Measurements from ENCODE around the gene ZPR1. TPM values are rescaled to one million over a fixed set of nuclear protein-coding genes. Genes with fewer than 3 reads are reported as not detected.

Gene ZPR1
- total RNA-seq, 4 donors from 2014 or later: 13.1 to 20.9 (median 16.4) TPM

DNA sequence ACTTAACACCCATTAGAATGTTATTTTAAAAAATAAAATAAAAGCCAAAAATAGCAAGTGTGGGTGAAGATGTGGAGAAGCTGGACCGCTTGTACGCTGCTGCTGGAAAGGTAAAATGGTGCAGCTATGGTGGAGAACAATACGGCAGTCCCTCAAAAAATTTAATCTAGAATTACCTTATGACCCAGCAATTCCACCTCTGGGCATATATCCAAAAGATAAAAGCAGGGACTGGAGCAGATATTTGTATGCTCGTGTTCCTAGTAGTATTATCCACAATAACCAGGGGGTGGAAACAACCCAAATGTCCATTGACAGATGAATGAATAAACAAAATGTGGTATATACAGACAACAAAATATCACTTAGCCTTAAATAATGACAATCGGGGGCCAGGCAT, 10.0 kb upstream of the ZPR1 start:
- H3K27ac ChIP-seq: no peak overlapping the region

DNA sequence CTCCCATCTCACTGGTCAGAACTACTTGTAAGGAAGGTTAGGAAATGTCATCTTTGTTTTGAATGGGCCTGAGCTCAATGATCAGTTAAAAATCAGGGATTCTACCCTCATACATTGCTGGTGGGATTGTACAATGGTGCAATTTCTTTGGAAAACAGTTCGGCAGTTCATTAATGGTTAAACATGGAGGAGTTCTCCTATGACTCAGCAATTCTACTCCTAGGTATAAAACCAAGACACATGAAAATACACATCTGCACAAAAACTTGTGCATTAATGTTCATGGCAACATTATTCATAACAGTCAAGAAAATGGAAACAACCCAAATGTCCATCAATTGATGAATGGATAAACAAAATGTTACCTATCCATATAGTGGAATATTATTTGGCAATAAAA, 8.7 kb upstream of the ZPR1 start:
- intact Hi-C loops (cut with DNase I; ENCODE audit: low total_unique reads) (no loop called here), in situ Hi-C loops (cut with MboI; ENCODE audit: low pct_ligation_motif_present in 1 of 4, low pct_unique_long_range_greater_than_20kb in 1 of 4, low sequenced_read_pairs in 3 of 4) (loop anchor here (10.0 to 25.0 kb wide), 2 partner anchors 308 to 316 kb away; no protein-coding TSS in a partner anchor)
- no peak for DNase-seq
- H3K27me3 ChIP-seq: no peaks in the 10 kb centered on the region
- TF ChIP-seq EP300 (IDR thresholded peaks at IDR 0.05; ENCODE audit: low read depth) (no peak), POLR2A (IDR thresholded peaks at IDR 0.05) (no peak), POLR2AphosphoS5 (IDR thresholded peaks at IDR 0.05) (no peak)
- TF ChIP-seq, protein P1, sequence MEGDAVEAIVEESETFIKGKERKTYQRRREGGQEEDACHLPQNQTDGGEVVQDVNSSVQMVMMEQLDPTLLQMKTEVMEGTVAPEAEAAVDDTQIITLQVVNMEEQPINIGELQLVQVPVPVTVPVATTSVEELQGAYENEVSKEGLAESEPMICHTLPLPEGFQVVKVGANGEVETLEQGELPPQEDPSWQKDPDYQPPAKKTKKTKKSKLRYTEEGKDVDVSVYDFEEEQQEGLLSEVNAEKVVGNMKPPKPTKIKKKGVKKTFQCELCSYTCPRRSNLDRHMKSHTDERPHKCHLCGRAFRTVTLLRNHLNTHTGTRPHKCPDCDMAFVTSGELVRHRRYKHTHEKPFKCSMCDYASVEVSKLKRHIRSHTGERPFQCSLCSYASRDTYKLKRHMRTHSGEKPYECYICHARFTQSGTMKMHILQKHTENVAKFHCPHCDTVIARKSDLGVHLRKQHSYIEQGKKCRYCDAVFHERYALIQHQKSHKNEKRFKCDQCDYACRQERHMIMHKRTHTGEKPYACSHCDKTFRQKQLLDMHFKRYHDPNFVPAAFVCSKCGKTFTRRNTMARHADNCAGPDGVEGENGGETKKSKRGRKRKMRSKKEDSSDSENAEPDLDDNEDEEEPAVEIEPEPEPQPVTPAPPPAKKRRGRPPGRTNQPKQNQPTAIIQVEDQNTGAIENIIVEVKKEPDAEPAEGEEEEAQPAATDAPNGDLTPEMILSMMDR (IDR thresholded peaks at IDR 0.05): no peak
- H3K4me1 ChIP-seq: peaks cover 0 to 2% (median 1%) of the 10 kb centered on the region in 4 donors
- H3K27ac ChIP-seq: no peak overlapping the region
- H3K36me3 ChIP-seq: no peaks in the 10 kb centered on the region
- H3K4me3 ChIP-seq: no peak overlapping the region
- 80 to 88% methylated on average over 1 of the region's 1 CpG for WGBS, 2 donors (ENCODE audit: low coverage in 1 of 2)
- H3K9me3 ChIP-seq: no peaks in the 10 kb centered on the region

More for the DNA sequence above, 10.0 kb upstream of the ZPR1 start:
- Histone ChIP-seq H3K4me3 (no peak overlapping the region), H3K4me1 (no peaks in the 10 kb centered on the region), H3K9me3 (no peaks in the 10 kb centered on the region), H3K36me3 (no peaks in the 10 kb centered on the region), H3K27me3 (no peaks in the 10 kb centered on the region)
- intact Hi-C loops (cut with DNase I; ENCODE audit: low total_unique reads): no loop called here
- no peak for DNase-seq
- in situ Hi-C loops (cut with MboI; ENCODE audit: low pct_ligation_motif_present in 1 of 4, low pct_unique_long_range_greater_than_20kb in 1 of 4, low sequenced_read_pairs in 3 of 4): loop anchor here (10.0 to 25.0 kb wide), 2 partner anchors 307 to 314 kb away; no protein-coding TSS in a partner anchor
- 65 to 74% methylated on average over 4 to 5 of the region's 5 CpGs for WGBS, 2 donors (ENCODE audit: low coverage in 1 of 2)
- TF ChIP-seq POLR2AphosphoS5 (IDR thresholded peaks at IDR 0.05) (no peak), POLR2A (IDR thresholded peaks at IDR 0.05) (no peak), EP300 (IDR thresholded peaks at IDR 0.05; ENCODE audit: low read depth) (no peak)
- TF ChIP-seq, protein P1 (IDR thresholded peaks at IDR 0.05): no peak

DNA sequence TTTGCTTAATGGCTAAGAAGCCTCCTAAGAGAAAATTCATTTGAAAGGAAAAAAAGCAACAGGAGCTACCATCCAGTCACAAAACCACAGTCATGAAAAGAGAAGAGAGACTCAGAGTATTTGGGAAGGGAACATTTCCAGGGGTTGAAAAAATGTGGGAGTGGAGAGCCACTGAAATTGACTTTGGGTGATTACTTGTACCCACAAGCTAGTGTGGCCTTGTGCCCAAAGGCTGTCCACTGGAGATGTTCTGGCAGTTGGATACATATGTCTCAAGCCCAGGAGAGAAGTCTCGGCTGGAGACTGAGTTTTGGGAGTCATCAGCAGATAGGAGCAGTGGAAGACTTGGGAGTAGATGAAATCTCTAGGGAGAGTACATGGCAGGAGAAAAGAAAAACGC, 7.0 kb upstream of the ZPR1 start:
- intact Hi-C loops (cut with DNase I; ENCODE audit: low total_unique reads): loop anchor here (5.0 kb wide), 1 partner anchor 37 kb away; no protein-coding TSS in a partner anchor
- H3K4me3 ChIP-seq: no peak overlapping the region
- no peak for DNase-seq
- TF ChIP-seq POLR2A (IDR thresholded peaks at IDR 0.05) (no peak), POLR2AphosphoS5 (IDR thresholded peaks at IDR 0.05) (no peak), EP300 (IDR thresholded peaks at IDR 0.05; ENCODE audit: low read depth) (no peak)
- TF ChIP-seq, protein P1 (IDR thresholded peaks at IDR 0.05): no peak
- H3K9me3 ChIP-seq: no peaks in the 10 kb centered on the region
- H3K27me3 ChIP-seq: no peaks in the 10 kb centered on the region
- no peaks in the 10 kb centered on the region for H3K36me3 ChIP-seq
- H3K4me1 ChIP-seq: peaks cover 0 to 8% (median 8%) of the 10 kb centered on the region in 4 donors
- in situ Hi-C loops (cut with MboI; ENCODE audit: low pct_ligation_motif_present in 1 of 4, low pct_unique_long_range_greater_than_20kb in 1 of 4, low sequenced_read_pairs in 3 of 4): loop anchor here (10.0 to 25.0 kb wide), 2 partner anchors 310 to 317 kb away; no protein-coding TSS in a partner anchor
- no peak overlapping the region for H3K27ac ChIP-seq
- WGBS, 2 donors (ENCODE audit: low coverage in 1 of 2): 79 to 92% methylated on average over 2 of the region's 2 CpGs

DNA sequence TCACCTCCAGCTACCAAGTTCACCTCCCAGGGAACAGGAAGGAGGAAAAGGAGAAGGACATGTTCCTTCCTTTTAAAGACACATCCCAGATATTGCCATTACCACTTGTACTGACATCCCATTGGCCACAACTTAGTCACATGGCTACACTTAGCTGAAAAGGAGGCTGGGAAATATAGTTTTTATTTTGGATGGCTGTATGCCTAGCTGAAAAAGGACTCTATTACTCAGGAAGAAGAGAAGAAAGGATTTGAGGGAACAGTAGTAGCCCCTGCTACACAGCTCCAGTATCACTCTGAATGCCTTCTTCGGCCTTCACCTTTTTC, 5.9 kb upstream of the ZPR1 start:
- H3K4me1 ChIP-seq: peaks cover 0 to 10% (median 9%) of the 10 kb centered on the region in 4 donors
- 95 to 100% methylated on average over 1 of the region's 1 CpG for WGBS, 2 donors (ENCODE audit: low coverage in 1 of 2)
- TF ChIP-seq EP300 (IDR thresholded peaks at IDR 0.05; ENCODE audit: low read depth): no peak
- no peak for TF ChIP-seq POLR2A (IDR thresholded peaks at IDR 0.05)
- no peak for TF ChIP-seq POLR2AphosphoS5 (IDR thresholded peaks at IDR 0.05)
- TF ChIP-seq, protein P1 (IDR thresholded peaks at IDR 0.05): no peak
- no peaks in the 10 kb centered on the region for H3K36me3 ChIP-seq
- H3K27me3 ChIP-seq: no peaks in the 10 kb centered on the region
- no peaks in the 10 kb centered on the region for H3K9me3 ChIP-seq
- DNase-seq: no peak
- no peak overlapping the region for H3K27ac ChIP-seq
- intact Hi-C loops (cut with DNase I; ENCODE audit: low total_unique reads) (loop anchor here (5.0 kb wide), 1 partner anchor 39 kb away; no protein-coding TSS in a partner anchor), in situ Hi-C loops (cut with MboI; ENCODE audit: low pct_ligation_motif_present in 1 of 4, low pct_unique_long_range_greater_than_20kb in 1 of 4, low sequenced_read_pairs in 3 of 4) (loop anchor here (10.0 to 25.0 kb wide), 2 partner anchors 311 to 319 kb away; no protein-coding TSS in a partner anchor)
- H3K4me3 ChIP-seq: no peak overlapping the region

Measured in transverse colon (tissue), 4 donors.